Lower lobe of right lung (tissue), 2 donors: Measurements from ENCODE around the gene NKX2-2. TPM values are rescaled to one million over a fixed set of nuclear protein-coding genes. Genes with fewer than 3 reads are reported as not detected.
A peak's percentile ranks its signal among the peaks of the same experiment; 100 is the strongest.

ENCODE experiments used
- ATAC-seq, 2 donors: fragments of 200-7000 bp; cut with Tn5 transposase; one replicate each; pipeline ENCODE4 v1.9.1; 2020 to 2022; ENCODE audit warnings: mild to moderate bottlenecking in 2 of 2, moderate library complexity in 2 of 2
- DNase-seq: peaks from one replicate; pipeline ENCODE4 v3.0.0-alpha.2; 2020
- H3K27ac ChIP-seq: fragments of 200-600 bp; one replicate; pipeline ENCODE4 v1.8.0; 2022
- H3K27me3 ChIP-seq: fragments of 200-600 bp; one replicate; pipeline ENCODE4 v1.8.0; 2022; ENCODE audit warnings: low read depth
- H3K36me3 ChIP-seq: fragments of 200-600 bp; one replicate; pipeline ENCODE4 v1.8.0; 2022; ENCODE audit warnings: mild to moderate bottlenecking
- H3K4me1 ChIP-seq: fragments of 200-600 bp; one replicate; pipeline ENCODE4 v1.8.0; 2022
- H3K4me3 ChIP-seq: fragments of 200-600 bp; one replicate; pipeline ENCODE4 v1.8.0; 2022; ENCODE audit warnings: mild to moderate bottlenecking
- H3K9me3 ChIP-seq: fragments of 200-600 bp; one replicate; pipeline ENCODE4 v1.8.0; 2022
- CTCF ChIP-seq: fragments of 200-600 bp; IDR thresholded peaks from one replicate; pipeline ENCODE4 v1.8.0; 2022; ENCODE audit warnings: antibody characterized with exemption, mild to moderate bottlenecking
- intact Hi-C: fragments of 100-400 bp; cut with DNase I; formaldehyde crosslinking; loops from one replicate; pipeline ENCODE4 v1.11.0; 2022
- total RNA-seq: library from RNA; stranded (reverse); fragmentation: NEBNext Ultra II Directional; extraction: Animal tissue kit (Norgen Biotek cat#: 25700); gene quantifications from one replicate; pipeline ENCODE4 v1.2.1, GENCODE V29; 2021
- donor health status: DM: no; HTN: yes; CAD: no; lungs with severe emphysema.

The NKX2-2 gene
- total RNA-seq, 1 donor from 2014 or later, result not detected

DNA sequence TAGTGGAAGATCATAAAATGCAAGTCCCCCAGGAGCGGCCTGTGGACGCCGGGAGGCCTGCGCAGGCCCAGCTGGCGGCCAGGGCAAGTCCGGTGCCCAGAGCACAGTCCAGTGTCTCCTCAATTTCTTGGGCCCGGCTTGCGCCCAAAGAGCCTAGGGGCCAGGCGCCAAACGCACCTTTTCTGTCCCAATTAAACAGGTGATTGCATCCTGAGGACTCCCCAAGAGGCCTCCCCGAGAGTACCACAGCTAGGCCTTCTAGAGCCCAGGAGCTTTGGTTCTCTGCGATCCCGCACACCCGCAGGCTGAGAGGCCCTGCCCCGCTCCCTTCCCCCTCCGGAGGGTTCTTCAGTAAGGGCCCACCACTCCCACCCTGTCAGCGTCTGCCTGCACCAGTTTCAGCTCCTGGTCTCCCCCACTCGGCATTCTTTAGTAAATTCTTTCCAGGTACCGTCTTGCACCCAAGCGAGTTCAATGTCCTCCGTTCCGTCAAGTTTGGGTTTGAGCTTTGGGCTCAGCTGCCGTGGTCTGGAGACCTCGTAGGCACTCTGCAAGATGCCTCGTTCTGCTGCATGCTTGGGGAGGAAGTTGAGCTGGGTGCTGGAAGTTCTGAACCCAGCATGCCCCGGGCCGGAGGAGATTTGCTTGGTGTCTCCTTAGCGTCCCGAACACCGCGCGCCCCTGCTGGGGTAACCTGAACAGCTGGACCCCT lies 3.9 kb upstream of the NKX2-2 start:
- no peak for TF ChIP-seq CTCF
- intact Hi-C loops, result no loop called here
- no peaks in the 10 kb centered on the region for H3K9me3 ChIP-seq
- DNase-seq (peak; percentile 33), ATAC-seq (peak in 1 of 2 donors; percentile 2)
- peaks cover 46% of the 10 kb centered on the region for H3K4me1 ChIP-seq
- H3K4me3 ChIP-seq, result no peak overlapping the region
- peaks cover 100% of the 10 kb centered on the region for H3K27me3 ChIP-seq
- H3K27ac ChIP-seq, result no peak overlapping the region
- H3K36me3 ChIP-seq, result no peaks in the 10 kb centered on the region

DNA sequence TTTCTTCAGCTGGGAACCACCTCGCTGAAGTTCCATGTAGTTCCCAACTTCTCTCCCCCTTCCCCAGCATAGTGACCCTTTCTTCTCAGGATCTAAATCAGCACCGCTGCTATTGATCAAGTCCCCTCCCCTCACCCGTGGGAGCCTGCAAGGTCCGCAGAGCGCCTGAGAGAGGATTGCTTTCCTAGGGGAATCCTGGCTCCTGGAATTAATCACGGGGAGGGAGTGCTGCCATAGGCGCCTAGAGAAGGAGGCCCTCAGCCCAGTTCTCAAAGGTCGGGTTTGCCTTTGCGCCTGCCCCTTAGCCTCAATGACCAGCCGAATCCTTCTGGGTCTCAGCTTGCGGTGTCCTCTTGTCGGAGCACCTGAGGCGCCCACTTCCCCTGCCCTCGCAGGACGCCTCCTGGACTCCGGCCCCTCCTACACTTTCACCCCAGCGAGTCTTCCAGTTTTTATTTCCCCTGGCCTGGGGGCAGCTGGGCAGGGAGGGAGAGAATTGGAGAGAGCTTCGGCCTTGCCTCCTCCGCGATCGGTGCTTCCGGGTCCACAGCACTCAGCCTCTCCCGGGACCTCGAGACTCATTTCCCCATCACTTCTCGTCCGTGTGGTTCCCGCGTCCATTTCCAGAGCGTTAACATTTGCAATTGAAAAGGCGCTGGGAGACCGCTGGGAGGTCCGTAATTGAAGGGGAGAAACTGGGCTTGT lies 3.1 kb upstream of the NKX2-2 start:
- peaks cover 100% of the 10 kb centered on the region for H3K27me3 ChIP-seq
- no peak for TF ChIP-seq CTCF
- peaks cover 50% of the 10 kb centered on the region for H3K4me1 ChIP-seq

DNA sequence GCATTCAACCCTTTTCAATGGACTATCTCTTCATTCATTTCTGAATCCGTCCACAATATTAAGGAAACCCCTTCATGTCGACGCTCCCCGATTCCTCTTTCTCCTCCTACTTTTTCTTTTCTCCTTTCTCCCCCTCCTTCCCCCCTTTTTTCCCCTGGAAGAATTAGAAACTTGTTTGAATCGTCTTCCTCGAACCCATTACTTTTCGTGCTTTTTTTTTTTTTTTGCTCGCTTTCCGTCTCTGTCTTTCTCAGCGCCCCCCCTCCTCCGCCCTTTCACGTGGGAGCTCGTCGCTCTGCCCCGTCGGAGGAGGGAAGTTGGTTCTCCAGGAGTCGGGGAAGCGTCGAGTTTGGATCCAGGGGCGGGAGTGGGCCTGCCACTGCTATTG lies 2.3 kb upstream of the NKX2-2 start:
- DNase-seq, result no peak
- peaks cover 48% of the 10 kb centered on the region for H3K4me1 ChIP-seq
- no peak for ATAC-seq
- no peaks in the 10 kb centered on the region for H3K36me3 ChIP-seq
- H3K27me3 ChIP-seq, result peaks cover 100% of the 10 kb centered on the region
- H3K4me3 ChIP-seq, result no peak overlapping the region
- intact Hi-C loops, result no loop called here
- no peaks in the 10 kb centered on the region for H3K9me3 ChIP-seq
- TF ChIP-seq CTCF, result no peak
- no peak overlapping the region for H3K27ac ChIP-seq

More for the DNA sequence above, 3.1 kb upstream of the NKX2-2 start:
- ATAC-seq (no peak), DNase-seq (peak; percentile 26)
- Histone ChIP-seq H3K9me3 (no peaks in the 10 kb centered on the region), H3K27ac (no peak overlapping the region), H3K4me3 (no peak overlapping the region), H3K36me3 (no peaks in the 10 kb centered on the region)
- intact Hi-C loops, result no loop called here

- H3K27me3 ChIP-seq, result peaks cover 100% of the 10 kb centered on the region
- DNase-seq (no peak), ATAC-seq (no peak)
- H3K9me3 ChIP-seq, result no peaks in the 10 kb centered on the region
- TF ChIP-seq CTCF, result no peak
- intact Hi-C loops, result no loop called here
- H3K4me3 ChIP-seq, result no peak overlapping the region
- H3K27ac ChIP-seq, result no peak overlapping the region
- H3K4me1 ChIP-seq, result peaks cover 54% of the 10 kb centered on the region
- H3K36me3 ChIP-seq, result no peaks in the 10 kb centered on the region
Observed at GRCh38 chr20:21515300-21516179, 1.7 kb upstream of the NKX2-2 start.

DNA sequence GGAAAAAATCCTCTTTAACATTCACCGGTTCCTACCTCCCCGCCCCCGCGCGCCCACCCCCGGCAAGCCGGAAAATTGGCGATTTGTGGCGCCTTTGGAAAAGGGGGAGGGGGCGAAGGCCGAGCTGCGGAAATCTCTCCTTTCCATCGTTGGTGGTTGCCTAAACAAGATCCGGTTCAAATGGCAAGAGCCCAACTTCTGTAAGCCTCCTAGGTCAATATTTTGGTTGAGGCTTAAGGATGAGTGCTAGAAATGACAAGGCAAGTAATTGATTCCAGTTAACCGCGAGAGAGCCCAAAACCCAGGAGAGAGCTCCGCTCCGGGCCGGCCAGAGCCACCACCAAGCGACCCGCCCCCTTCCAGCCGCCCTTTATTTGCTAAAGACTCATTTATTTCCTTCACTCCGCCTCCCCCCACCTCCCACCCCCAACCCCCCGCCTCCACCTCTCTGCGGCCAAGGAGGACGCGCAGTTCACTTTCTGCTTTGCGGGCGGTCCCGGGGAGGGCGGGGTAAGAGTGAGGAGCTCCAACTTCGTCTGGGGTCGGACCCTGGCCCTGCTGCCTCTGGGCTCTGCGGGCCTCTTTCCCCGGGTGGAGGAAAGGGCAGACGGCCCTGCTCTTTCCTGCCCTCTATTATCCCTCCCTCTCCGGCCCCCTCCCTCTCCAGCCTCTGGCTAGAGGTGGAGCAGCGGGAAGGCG lies 838 bp upstream of the NKX2-2 start:
- Histone ChIP-seq H3K4me3 (peak overlapping the region; percentile 19), H3K27ac (no peak overlapping the region), H3K9me3 (no peaks in the 10 kb centered on the region), H3K36me3 (no peaks in the 10 kb centered on the region), H3K27me3 (peaks cover 100% of the 10 kb centered on the region), H3K4me1 (peaks cover 62% of the 10 kb centered on the region)
- no peak for ATAC-seq
- no peak for TF ChIP-seq CTCF
- intact Hi-C loops, result no loop called here
- peak; percentile 33 for DNase-seq
